Sigmoid colon (tissue), 7 donors: ENCODE results near the gene TLR8. TPM values are rescaled to one million over a fixed set of nuclear protein-coding genes. Genes with fewer than 3 reads are reported as not detected.

ENCODE experiments used
- DNase-seq: peaks from one replicate; pipeline ENCODE4 v3.0.0-alpha.2; 2019
- H3K27ac ChIP-seq, 4 donors: fragments of 200-600 bp; sonication (generic); one replicate each; pipeline ENCODE4 v1.5.1; 2016 to 2019; ENCODE audit warnings: mild to moderate bottlenecking in 1 of 4
- H3K27me3 ChIP-seq, 3 donors: fragments of 200-600 bp; sonication (generic); one replicate each; pipeline ENCODE4 v1.5.1; 2019; ENCODE audit warnings: mild to moderate bottlenecking in 1 of 3
- H3K36me3 ChIP-seq, 4 donors: fragments of 200-600 bp; sonication (generic); one replicate each; pipeline ENCODE4 v1.5.1; 2016 to 2019
- H3K4me1 ChIP-seq, 4 donors: fragments of 200-600 bp; sonication (generic); one replicate each; pipeline ENCODE4 v1.5.1; 2017 to 2019
- H3K4me3 ChIP-seq, 4 donors: fragments of 200-600 bp; sonication (generic); one replicate each; pipeline ENCODE4 v1.5.1; 2017 to 2019; ENCODE audit warnings: mild to moderate bottlenecking in 2 of 4, moderate library complexity in 1 of 4
- H3K9me3 ChIP-seq, 4 donors: fragments of 200-600 bp in 3 of 4; sonication (generic) in 3 of 4; one replicate each; pipeline versions ENCODE4 v1.5.1 to v1.6.1; 2013 to 2019
- CTCF ChIP-seq, 4 experiments: fragments of 450-650 bp in 3 of 4; fragments of 200-600 bp in 1 of 4; IDR thresholded peaks; one replicate each; pipeline ENCODE4 v1.5.1; 2016 to 2019; ENCODE audit warnings: antibody characterized with exemption in 4 of 4, mild to moderate bottlenecking in 3 of 4, moderate library complexity in 2 of 4
- EP300 ChIP-seq, 4 donors: sonication (generic); formaldehyde crosslinking; IDR thresholded peaks; one replicate each; pipeline ENCODE4 v1.6.1; 2017; ENCODE audit warnings: antibody characterized with exemption in 4 of 4
- POLR2A ChIP-seq, 2 donors: fragments of 450-650 bp; IDR thresholded peaks; one replicate each; pipeline ENCODE4 v1.6.1; 2016; ENCODE audit warnings: antibody characterized with exemption in 2 of 2, mild to moderate bottlenecking in 2 of 2, moderate library complexity in 2 of 2
- POLR2AphosphoS5 ChIP-seq, 4 donors: sonication (generic); formaldehyde crosslinking; IDR thresholded peaks; one replicate each; pipeline ENCODE4 v1.6.1; 2017; ENCODE audit warnings: antibody characterized with exemption in 4 of 4
- WGBS, 2 donors: extraction: QIAGEN DNeasy Blood & Tissue Kit; methylation state at CpG; one replicate each; pipeline ENCODE4 v1.1.7; 2013; 5-methylcytosine and 5-hydroxymethylcytosine counted together
- intact Hi-C: fragments of 100-400 bp; cut with DNase I; formaldehyde crosslinking; loops from one replicate; pipeline ENCODE4 v1.15.1; 2023
- polyA plus RNA-seq, 3 donors: library from polyadenylated mRNA; stranded (reverse); fragments of 200-250 nt; gene quantifications; one replicate each; pipeline ENCODE4 v1.2.3, GENCODE V29; 2013
- total RNA-seq, 4 donors: library from RNA; depleted of rRNA; stranded (reverse); fragments of >200 nt; gene quantifications; one replicate each; pipeline ENCODE4 v1.1.0, GENCODE V29; 2016
- donor health status: healthy with polysubstance abuse.
- donor health status: Bipolar disorder and iron deficiency.
- donor health status: healthy.

Gene TLR8
- total and polyA plus RNA-seq, 7 donors, result 0.28 to 3.0 (median 1.7) TPM

- Histone ChIP-seq H3K27me3 (no peaks in the 10 kb centered on the region), H3K4me3 (no peak overlapping the region), H3K27ac (no peak overlapping the region), H3K9me3 (no peaks in the 10 kb centered on the region), H3K4me1 (no peaks in the 10 kb centered on the region), H3K36me3 (no peaks in the 10 kb centered on the region)
- TF ChIP-seq CTCF (IDR thresholded peaks at IDR 0.05), result no peak
- TF ChIP-seq POLR2A (IDR thresholded peaks at IDR 0.05), result no peak
- no peak for TF ChIP-seq POLR2AphosphoS5 (IDR thresholded peaks at IDR 0.05)
- TF ChIP-seq EP300 (IDR thresholded peaks at IDR 0.05), result no peak
- intact Hi-C loops, result no loop called here
- WGBS, 2 donors, result 92 to 93% methylated on average over 10 of the region's 10 CpGs
- DNase-seq, result no peak
These were observed 15.6 kb downstream of the TLR8 start for GRCh38 chrX:12921886-12922598.

GRCh38 chrX:12922599-12922919 is 16.1 kb downstream of the TLR8 start:
- intact Hi-C loops, result no loop called here
- DNase-seq, result no peak
- no peak overlapping the region for H3K27ac ChIP-seq

GRCh38 chrX:12929701-12930100 is 23.3 kb downstream of the TLR8 start:
- no peaks in the 10 kb centered on the region for H3K27me3 ChIP-seq
- WGBS, 2 donors, result 86 to 87% methylated on average over 4 of the region's 4 CpGs
- intact Hi-C loops, result no loop called here
- no peaks in the 10 kb centered on the region for H3K36me3 ChIP-seq
- H3K27ac ChIP-seq, result no peak overlapping the region
- no peak for TF ChIP-seq CTCF (IDR thresholded peaks at IDR 0.05)
- no peak for TF ChIP-seq POLR2AphosphoS5 (IDR thresholded peaks at IDR 0.05)
- TF ChIP-seq EP300 (IDR thresholded peaks at IDR 0.05), result no peak
- no peak for TF ChIP-seq POLR2A (IDR thresholded peaks at IDR 0.05)
- no peaks in the 10 kb centered on the region for H3K4me1 ChIP-seq
- DNase-seq, result no peak
- no peaks in the 10 kb centered on the region for H3K9me3 ChIP-seq
- H3K4me3 ChIP-seq, result no peak overlapping the region

More at GRCh38 chrX:12922599-12922919, 16.1 kb downstream of the TLR8 start:
- Histone ChIP-seq H3K4me3 (no peak overlapping the region), H3K4me1 (no peaks in the 10 kb centered on the region), H3K27me3 (no peaks in the 10 kb centered on the region), H3K36me3 (no peaks in the 10 kb centered on the region), H3K9me3 (no peaks in the 10 kb centered on the region)
- TF ChIP-seq POLR2AphosphoS5 (IDR thresholded peaks at IDR 0.05) (no peak), EP300 (IDR thresholded peaks at IDR 0.05) (no peak), CTCF (IDR thresholded peaks at IDR 0.05) (no peak), POLR2A (IDR thresholded peaks at IDR 0.05) (no peak)

GRCh38 chrX:12930150-12930549 is 23.7 kb downstream of the TLR8 start:
- intact Hi-C loops, result no loop called here
- H3K27me3 ChIP-seq, result no peaks in the 10 kb centered on the region
- H3K36me3 ChIP-seq, result no peaks in the 10 kb centered on the region
- no peak overlapping the region for H3K27ac ChIP-seq
- no peak for DNase-seq
- WGBS, 2 donors, result 88 to 93% methylated on average over 2 of the region's 2 CpGs
- TF ChIP-seq POLR2A (IDR thresholded peaks at IDR 0.05), result no peak
- no peak for TF ChIP-seq EP300 (IDR thresholded peaks at IDR 0.05)
- no peak for TF ChIP-seq CTCF (IDR thresholded peaks at IDR 0.05)
- no peak for TF ChIP-seq POLR2AphosphoS5 (IDR thresholded peaks at IDR 0.05)
- no peak overlapping the region for H3K4me3 ChIP-seq
- no peaks in the 10 kb centered on the region for H3K4me1 ChIP-seq
- H3K9me3 ChIP-seq, result no peaks in the 10 kb centered on the region

GRCh38 chrX:12932244-12932643 is 25.8 kb downstream of the TLR8 start:
- Histone ChIP-seq H3K27me3 (no peaks in the 10 kb centered on the region), H3K4me3 (no peak overlapping the region), H3K27ac (no peak overlapping the region), H3K9me3 (no peaks in the 10 kb centered on the region), H3K36me3 (no peaks in the 10 kb centered on the region), H3K4me1 (no peaks in the 10 kb centered on the region)
- no peak for DNase-seq
- 91 to 100% methylated on average over 1 of the region's 1 CpG for WGBS, 2 donors
- no peak for TF ChIP-seq POLR2AphosphoS5 (IDR thresholded peaks at IDR 0.05)
- intact Hi-C loops, result no loop called here
